SU-DHL-6 (cell line): ENCODE measurements around the gene EVA1B.

ENCODE experiments used
- H2AFZ ChIP-seq: fragments of 200-600 bp; sonication (generic); 2 replicates; pipeline ENCODE4 v1.6.1; 2014; ENCODE audit warnings: low read depth, mild to moderate bottlenecking, moderate library complexity, mixed read lengths, antibody characterized with exemption, low read length; ENCODE audit not compliant: severe bottlenecking
- H3F3A ChIP-seq: fragments of 200-600 bp; shearing (Covaris generic); 2 replicates; pipeline ENCODE4 v1.6.0; 2016; ENCODE audit warnings: antibody characterized with exemption, mild to moderate bottlenecking; ENCODE audit not compliant: insufficient read depth
- H3K27ac ChIP-seq: fragments of 200-600 bp; sonication (generic); 2 replicates; pipeline ENCODE4 v1.5.1; 2016; ENCODE audit warnings: low read depth, mild to moderate bottlenecking, low read length, moderate library complexity, mixed read lengths
- H3K27me3 ChIP-seq: fragments of 200-600 bp; sonication (generic), shearing (Covaris generic); 2 replicates; pipeline ENCODE4 v1.6.0; 2014; ENCODE audit warnings: mild to moderate bottlenecking, low read length
- H3K36me3 ChIP-seq: fragments of 200-600 bp; sonication (generic); 2 replicates; pipeline ENCODE4 v1.6.1; 2014; ENCODE audit warnings: mild to moderate bottlenecking, low read length, mixed read lengths
- H3K4me2 ChIP-seq: fragments of 300-600, 200-600 bp; shearing (Covaris generic), sonication (generic); 2 replicates; pipeline ENCODE4 v1.6.0; 2014; ENCODE audit warnings: low read length, low read depth, mild to moderate bottlenecking; ENCODE audit not compliant: poor library complexity, severe bottlenecking
- H3K4me3 ChIP-seq: fragments of 200-600 bp; sonication (generic); 2 replicates; pipeline ENCODE4 v1.5.1; 2014; ENCODE audit warnings: antibody characterized with exemption, low read length, mild to moderate bottlenecking, mixed read lengths; ENCODE audit not compliant: insufficient read depth, poor library complexity, severe bottlenecking
- H3K79me2 ChIP-seq: fragments of 200-600 bp; sonication (generic); 2 replicates; pipeline ENCODE4 v1.6.1; 2014; ENCODE audit warnings: mild to moderate bottlenecking, low read length, moderate library complexity; ENCODE audit not compliant: insufficient read depth
- H3K9ac ChIP-seq: fragments of 200-600 bp; sonication (generic); 2 replicates; pipeline ENCODE4 v1.7.0; 2014; ENCODE audit warnings: mild to moderate bottlenecking, low read length
- H3K9me2 ChIP-seq: fragments of 200-600 bp; sonication (generic); replicated peaks from 2 replicates; pipeline ENCODE4 v1.6.1; 2014; ENCODE audit warnings: low read length; ENCODE audit not compliant: insufficient read depth
- H3K9me3 ChIP-seq: fragments of 200-600 bp; sonication (generic); 2 replicates; pipeline ENCODE4 v1.6.1; 2014; ENCODE audit warnings: low read length, mixed read lengths; ENCODE audit not compliant: insufficient read depth
- H4K20me1 ChIP-seq: fragments of 200-600 bp; sonication (generic); 2 replicates; pipeline ENCODE4 v1.6.1; 2014; ENCODE audit warnings: low read depth, mild to moderate bottlenecking, antibody characterized with exemption, low read length, moderate library complexity, mixed read lengths
- EZH2phosphoT487 ChIP-seq: fragments of 200-600 bp; sonication (generic), shearing (Covaris generic); conservative IDR thresholded peaks from 2 replicates; pipeline ENCODE4 v1.6.1; 2018; ENCODE audit warnings: mild to moderate bottlenecking, antibody characterized with exemption, low read length, moderate library complexity, mixed read lengths
- TF ChIP-seq, protein P1 (sequence below): fragments of 200-600 bp; sonication (generic); IDR thresholded peaks from one replicate; pipeline ENCODE4 v1.5.1; 2017; ENCODE audit warnings: antibody characterized with exemption, mild to moderate bottlenecking, low read length, moderate library complexity; ENCODE audit not compliant: insufficient read depth, poor library complexity, severe bottlenecking

Gene EVA1B

DNA sequence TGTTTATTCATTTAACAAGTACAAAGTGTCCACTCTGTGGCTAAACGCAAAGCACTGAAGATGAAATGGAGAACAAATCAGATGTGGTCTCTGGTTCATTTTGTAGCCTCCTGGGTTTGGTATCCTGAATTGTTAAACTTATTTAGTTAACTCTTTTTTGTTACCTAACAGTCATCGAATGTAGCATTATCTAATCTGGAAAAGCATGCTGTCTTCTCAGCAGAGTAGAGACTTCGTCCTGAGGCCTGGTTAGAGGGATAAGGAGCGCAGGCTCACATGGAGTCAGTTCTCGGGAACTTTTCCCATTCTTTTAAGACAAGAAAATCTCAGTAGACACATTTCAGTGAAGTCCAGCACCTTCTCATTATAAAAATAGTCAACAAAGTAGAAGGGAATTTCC lies 50.4 kb downstream of the EVA1B start:
- peaks cover 52% of the 10 kb centered on the region for H3K79me2 ChIP-seq

More for the DNA sequence above, 50.4 kb downstream of the EVA1B start:
- H3K27me3 ChIP-seq = no peaks in the 10 kb centered on the region
- no peak overlapping the region for H3K27ac ChIP-seq
- peaks cover 14% of the 10 kb centered on the region; the same call in 1 of the 2 replicates for H3K36me3 ChIP-seq
- H3K4me3 ChIP-seq = no peak overlapping the region
- no peak overlapping the region for H2AFZ ChIP-seq
- no peaks in the 10 kb centered on the region for H3K9me2 ChIP-seq
- no peak overlapping the region for H3K9ac ChIP-seq
- TF ChIP-seq, protein P1, sequence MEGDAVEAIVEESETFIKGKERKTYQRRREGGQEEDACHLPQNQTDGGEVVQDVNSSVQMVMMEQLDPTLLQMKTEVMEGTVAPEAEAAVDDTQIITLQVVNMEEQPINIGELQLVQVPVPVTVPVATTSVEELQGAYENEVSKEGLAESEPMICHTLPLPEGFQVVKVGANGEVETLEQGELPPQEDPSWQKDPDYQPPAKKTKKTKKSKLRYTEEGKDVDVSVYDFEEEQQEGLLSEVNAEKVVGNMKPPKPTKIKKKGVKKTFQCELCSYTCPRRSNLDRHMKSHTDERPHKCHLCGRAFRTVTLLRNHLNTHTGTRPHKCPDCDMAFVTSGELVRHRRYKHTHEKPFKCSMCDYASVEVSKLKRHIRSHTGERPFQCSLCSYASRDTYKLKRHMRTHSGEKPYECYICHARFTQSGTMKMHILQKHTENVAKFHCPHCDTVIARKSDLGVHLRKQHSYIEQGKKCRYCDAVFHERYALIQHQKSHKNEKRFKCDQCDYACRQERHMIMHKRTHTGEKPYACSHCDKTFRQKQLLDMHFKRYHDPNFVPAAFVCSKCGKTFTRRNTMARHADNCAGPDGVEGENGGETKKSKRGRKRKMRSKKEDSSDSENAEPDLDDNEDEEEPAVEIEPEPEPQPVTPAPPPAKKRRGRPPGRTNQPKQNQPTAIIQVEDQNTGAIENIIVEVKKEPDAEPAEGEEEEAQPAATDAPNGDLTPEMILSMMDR = no peak
- TF ChIP-seq EZH2phosphoT487 = no peak
- 0 out of 2 replicates have a peak, but pooled peaks cover 6% of the 10 kb centered on the region for H4K20me1 ChIP-seq
- H3F3A ChIP-seq = peaks cover 4% of the 10 kb centered on the region; the same call in 1 of the 2 replicates
- no peak overlapping the region for H3K4me2 ChIP-seq
- no peaks in the 10 kb centered on the region for H3K9me3 ChIP-seq
